HG03064 (cell line): ENCODE results near the gene CCL2.

Source experiments
- ATAC-seq: cut with Tn5 transposase; IDR thresholded peaks from one replicate; pipeline ENCODE4 v1.9.1; 2021; ENCODE audit warnings: low read depth; ENCODE audit not compliant: unreplicated experiment

The CCL2 gene

DNA sequence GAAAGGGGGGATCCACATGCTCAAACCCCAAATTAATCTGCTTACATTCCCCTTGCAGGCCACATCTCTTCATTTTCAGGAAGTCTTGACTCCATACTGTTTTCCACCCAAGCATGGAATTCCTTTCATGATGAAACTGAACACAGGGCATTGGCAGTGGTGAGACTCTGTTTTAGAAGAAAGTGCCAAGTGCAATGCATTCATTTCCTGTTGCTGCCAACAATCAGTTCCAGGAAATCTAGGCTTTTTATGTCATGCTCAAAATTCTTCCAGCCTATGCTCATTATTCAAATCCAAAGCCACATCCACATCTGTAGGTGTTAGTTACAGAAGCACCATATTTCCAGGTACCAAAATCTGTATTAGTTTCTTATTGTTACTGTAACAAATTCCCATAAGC is 4.1 kb downstream of the CCL2 start:
- ATAC-seq: no peak

DNA sequence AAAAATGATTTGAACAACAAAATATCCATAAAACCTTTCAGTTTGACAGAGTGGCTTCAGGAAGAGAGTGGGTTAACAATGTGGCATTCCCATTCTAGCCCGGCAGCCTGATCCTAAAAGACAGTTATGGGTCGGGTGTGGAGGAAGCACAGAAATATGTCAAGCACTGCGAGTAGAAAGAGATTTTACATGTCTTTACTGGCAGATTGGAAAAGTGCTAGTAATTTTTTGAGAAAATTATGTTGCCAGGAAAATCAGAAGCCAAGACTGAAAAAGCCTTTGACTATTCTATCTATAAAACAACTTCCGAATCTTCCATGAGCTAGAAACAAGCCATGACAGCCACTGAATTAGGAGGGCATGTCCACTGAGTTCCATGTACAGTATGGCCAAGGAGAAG is 5.8 kb downstream of the CCL2 start:
- ATAC-seq: no peak

DNA sequence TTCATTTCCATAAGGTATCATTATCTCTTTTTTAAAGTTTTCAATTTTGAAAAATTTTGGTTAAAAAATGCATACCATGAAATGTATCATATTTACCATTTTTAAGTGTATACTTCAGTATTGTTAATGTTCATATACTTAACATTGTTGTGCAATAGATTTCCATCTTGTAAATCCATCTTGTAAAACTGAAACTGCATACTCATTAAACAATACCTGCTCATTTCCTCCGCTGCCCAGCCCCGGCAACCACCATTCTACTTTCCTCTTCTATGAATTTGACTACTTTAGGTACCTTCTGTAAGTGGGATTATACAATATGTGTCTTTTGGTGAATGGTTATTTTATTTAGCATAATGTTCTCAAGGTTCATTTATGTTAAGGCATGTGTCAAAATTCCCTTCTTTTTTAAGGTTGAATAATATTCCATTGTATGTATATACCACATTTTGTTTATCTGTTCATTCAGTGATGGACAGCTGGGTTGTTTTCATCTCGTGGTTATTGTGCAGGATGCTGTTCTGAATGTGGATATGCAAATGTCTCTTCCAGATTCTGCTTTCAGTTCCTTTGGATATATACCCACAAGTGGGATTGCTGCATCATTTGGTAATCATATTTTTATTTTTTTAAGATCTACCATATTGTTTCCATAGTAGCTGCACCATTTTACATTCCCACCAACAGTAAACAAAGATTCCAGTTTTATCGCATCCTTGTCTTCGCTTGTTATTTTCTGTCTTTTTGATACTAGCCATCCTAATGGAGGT is 6.7 kb downstream of the CCL2 start:
- no peak for ATAC-seq

DNA sequence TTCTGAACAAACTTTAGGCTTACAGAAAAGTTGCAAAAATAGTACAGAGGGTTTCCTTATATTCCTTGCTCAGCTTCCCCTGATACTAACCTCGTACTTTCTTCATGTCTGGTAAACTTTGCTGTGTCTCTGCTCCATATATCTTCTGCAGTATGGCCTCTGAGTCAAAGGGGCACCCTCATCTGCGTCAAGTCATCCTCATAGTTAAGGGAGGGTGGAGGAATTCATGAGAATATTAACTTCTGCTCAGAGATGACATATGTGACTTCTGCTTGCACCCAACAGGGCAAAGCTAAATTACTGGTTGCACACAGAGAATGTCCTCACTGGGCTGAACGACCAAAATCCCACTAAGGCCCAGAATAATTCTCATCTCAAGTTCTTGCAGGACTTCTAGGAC is 10.6 kb downstream of the CCL2 start:
- ATAC-seq: no peak

DNA sequence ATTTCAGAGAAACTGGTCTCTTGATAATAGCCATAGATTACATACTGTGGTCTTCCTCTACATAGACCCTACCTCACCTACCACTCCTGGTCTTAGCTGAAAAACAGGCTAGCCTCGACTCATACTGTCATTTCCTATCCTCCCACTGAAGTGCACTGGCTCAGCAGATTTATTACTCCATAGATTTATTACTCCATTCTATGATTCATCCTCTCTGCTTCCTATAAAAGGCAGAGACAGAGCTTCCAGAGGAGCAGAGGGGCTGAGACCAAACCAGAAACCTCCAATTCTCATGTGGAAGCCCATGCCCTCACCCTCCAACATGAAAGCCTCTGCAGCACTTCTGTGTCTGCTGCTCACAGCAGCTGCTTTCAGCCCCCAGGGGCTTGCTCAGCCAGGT is 14.9 kb downstream of the CCL2 start, which contains the start of gene CCL7:
Gene CCL7 (plus strand): TSS at position 253 of the 400 bp plus-strand sequence. CDS start 70 bp downstream, at position 323.
- no peak for ATAC-seq

DNA sequence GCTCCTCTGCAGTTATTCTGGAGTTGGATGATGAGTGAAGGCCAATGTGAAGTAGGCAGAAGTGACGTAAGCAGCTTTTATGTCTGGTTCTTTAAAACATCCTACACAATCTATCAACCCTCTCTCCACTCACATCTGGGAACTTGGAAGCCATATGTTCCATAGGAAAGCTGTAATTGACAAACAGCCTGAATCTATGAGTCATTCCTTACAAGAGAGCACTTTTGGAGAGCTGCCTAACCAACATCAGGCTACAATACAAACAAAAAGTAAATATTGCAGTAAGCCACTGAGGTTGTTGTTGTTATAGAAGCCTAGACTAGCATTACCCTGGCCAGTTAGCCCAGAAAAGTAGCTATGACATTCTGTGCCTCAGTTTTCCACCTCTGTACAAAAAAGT is 20.8 kb downstream of the CCL2 start:
- no peak for ATAC-seq

DNA sequence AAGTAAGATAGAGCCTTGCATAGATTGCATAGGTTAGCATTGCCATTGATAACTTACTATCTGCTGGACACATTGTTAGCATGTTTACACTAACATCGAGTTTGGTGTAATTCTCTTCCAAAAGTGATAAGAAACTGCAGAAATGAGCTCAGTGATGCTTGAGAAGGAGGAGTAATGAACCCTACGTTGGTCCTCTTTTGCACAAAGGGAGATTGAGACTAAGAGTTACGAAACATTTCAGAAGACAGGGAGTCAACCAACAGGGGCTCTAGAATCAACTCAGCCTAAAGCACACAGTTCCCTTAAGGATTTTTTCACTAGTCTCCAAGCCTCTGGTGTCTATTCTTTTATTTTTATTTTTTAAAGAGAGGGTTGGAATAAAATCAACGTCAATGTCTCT is 21.7 kb downstream of the CCL2 start:
- no peak for ATAC-seq

DNA sequence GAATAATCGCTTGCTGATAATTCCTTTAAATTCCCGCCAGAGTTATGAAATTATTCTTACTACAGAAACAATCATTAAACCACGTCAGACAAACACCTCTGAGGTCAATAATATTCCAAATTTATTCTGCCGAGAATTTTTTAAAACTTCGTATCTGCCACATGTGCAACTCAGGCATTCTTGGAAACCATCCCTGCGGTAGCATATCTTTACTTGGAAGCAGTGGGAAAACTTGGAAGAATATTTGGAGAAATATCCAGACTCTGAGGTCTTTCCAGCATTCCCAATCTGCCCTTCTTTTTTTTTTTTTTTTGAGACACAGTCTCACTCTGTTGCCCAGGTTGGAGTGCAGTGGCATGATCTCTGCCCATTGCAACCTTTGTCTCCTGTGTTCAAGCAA is 28.5 kb downstream of the CCL2 start:
- ATAC-seq: no peak

DNA sequence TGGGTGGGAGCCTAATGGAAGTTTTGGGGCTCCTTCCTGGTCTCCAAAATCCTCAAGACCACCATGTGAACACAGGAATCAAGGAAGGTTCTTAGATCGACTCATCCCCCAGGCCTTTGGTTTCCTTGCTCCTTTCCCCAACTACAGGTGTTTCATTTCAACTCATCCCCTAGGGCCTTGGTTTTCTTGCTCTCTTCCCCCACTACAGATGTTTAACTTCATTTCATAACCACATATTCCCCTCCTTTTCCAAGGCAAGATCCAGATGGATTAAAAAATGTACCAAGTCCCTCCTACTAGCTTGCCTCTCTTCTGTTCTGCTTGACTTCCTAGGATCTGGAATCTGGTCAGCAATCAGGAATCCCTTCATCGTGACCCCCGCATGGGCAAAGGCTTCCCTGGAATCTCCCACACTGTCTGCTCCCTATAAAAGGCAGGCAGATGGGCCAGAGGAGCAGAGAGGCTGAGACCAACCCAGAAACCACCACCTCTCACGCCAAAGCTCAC is 30.3 kb downstream of the CCL2 start, which contains the start of gene CCL11:
Gene CCL11 (plus strand): TSS at position 457 of the 507 bp plus-strand sequence. CDS start 67 bp downstream, outside the sequence.
- no peak for ATAC-seq

DNA sequence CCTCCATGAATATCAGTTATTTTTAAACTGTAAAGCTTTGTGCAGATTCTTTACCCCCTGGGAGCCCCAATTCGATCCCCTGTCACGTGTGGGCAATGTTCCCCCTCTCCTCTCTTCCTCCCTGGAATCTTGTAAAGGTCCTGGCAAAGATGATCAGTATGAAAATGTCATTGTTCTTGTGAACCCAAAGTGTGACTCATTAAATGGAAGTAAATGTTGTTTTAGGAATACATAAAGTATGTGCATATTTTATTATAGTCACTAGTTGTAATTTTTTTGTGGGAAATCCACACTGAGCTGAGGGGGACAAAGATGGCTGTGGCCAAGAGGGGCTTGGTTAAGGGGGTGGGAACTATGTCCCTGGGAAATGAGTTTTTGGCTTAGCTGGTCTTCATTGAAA is 32.8 kb downstream of the CCL2 start:
- no peak for ATAC-seq

DNA sequence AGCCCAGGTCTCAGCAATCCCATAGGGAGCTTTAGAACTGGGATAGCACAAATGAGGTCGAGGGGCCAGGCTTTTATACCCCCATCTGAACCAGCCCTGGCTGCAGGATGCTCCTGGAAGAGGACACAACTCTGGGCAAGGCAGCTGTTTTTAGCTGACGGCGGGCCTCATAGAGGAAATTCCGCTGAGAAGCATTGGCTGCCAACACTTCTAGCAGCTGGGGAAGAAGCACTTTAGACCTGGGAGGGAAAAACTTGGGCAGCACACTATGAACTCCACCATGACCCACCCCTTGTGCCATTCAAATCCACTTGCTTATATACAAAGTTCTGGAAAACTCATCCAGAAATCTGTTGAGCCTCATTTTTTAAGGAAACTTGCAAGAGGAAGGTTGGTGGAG is 35.5 kb downstream of the CCL2 start:
- no peak for ATAC-seq

DNA sequence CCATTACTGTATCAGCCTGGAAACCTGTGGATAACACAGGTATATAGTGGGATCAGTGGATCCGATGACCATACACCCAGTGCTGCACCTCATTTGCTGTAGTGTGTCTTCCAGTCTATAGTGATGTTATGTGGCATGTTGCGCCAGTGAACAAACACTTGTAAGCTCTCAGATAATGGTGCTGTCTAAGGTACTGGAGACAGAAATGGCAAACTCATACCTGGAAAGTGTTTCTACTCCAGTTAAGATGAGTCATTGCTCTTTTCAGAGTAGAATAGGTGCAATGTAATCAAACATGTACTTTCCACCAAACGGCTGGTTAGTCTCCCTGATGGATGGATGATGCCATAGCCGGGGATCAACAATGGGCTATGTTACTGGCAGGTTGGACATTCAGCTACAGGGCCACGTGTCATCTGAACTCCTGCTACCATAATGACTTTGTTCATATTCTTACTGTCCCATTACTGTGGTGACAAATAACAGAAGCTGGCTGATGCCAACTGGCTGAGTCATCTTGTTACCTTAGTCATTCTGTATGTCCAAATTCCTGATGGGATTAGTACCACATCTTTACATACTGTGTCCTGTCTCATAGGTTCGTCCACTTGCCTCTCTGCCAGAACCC is 36.8 kb downstream of the CCL2 start:
- ATAC-seq: no peak

DNA sequence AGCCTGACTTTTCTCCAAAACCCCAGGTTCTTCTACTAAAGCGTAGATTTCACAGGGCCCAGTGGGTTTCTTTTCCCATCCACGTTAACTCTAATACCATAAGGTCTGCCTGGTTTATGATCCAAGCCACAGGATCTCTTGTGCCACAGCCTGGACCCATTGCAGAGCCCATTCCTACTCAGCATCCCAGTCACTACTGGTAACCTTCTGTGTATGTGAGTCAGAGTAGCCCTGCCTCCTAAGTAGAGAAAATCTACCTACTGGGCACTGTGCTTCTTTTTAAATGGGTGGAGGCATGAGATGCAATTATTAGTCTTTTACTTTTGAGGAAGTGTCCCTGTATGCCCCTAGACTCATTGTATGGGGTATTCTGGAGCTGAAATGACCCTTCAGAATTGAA is 43.9 kb downstream of the CCL2 start:
- no peak for ATAC-seq

DNA sequence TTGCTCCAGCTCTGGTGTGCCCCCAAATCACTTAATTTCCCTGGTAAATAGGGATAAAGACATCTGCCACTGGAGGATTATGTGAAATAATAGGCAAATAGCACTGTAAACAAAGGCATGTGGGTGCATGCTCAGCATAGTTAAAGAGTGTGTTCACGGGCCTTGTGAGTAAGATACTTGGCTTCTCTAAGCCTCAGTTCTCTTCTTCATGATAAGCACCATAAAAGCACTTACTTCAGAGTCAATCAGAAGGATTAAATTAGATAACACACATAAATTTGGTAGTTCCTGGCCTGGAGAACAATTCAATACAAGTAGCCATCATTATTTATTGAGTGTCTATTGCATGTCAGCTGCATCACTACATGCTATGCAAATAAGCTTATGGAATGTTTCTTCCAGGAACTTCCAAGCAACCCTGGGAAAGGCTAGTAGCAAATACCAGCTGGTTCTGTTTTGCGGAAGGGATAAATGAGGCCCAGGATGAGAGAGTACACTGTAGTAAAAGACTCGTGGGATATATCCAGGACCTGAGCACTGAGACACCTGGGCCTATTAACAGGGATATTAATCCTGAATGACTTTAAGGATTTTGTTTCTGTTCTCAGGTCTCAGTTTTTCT is 45.0 kb downstream of the CCL2 start:
- ATAC-seq: no peak

DNA sequence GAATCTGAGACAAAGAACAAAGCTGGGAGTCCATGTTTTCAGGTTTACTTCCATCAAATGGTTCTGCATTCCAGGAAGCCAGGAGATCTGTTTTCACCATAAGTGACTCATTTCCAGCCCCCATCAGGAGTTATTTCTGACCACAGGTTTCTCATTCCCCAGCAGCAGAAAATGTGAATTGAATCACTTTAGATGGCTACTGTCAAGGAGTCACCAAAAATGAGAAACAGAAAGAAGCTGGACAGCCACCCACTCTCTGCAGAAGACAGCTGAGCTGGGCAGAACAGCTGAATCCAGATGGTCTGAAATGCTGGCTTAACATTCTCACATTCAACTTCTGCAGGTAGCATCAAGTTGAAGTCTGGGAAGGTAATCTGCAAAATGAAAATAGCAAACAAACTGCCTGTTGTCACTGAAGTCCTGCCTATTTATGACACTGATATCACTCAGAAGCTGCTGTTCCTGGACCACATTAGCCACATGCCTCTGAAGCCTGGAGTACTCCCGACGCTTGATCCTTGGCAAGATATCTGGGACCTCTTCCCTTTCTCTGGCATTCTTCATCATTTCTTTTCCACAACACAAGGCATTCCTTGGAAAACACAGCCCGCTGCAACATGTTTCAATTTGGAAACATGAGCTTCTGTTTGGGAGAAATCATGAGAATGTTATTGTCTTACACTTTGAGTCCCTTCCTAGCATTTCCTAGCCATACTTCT is 45.7 kb downstream of the CCL2 start:
- no peak for ATAC-seq

DNA sequence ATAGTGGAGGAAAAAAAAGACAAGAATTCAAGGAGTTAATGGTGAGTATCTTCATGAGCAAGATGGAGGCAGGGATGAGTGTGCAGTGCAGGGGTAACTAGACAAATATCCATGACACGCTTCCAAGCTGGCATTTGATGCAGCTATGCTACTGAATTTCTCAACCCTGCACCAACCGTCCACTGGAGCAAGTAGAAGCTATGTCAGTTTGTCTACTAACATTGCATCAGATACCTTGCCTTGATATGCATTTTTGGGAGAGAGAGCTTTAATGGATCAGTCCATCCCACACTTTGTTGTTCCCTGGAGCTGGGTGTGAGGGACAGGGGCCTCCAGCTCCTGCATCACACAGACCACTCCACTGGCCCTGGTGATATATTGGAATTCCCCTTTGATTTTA is 46.9 kb downstream of the CCL2 start:
- ATAC-seq: no peak

DNA sequence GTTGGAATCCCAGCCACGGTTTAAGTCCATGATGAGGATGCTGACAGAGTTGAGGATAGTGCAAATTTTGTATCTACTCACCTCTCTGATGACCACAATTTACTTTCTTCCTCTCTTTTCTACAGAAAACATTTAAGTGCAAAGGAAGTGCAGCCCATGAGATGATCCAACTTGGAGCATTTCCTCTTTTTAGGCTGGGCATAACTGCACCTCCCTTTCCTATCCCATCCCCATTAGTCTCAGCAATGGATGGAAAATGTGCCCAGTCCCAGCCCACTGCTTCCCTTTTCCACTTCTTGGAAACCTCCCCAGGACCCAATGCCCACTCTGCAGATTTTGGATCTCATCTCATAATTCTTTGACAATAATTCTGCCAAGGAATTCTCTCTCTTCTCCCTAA is 47.6 kb downstream of the CCL2 start:
- no peak for ATAC-seq

DNA sequence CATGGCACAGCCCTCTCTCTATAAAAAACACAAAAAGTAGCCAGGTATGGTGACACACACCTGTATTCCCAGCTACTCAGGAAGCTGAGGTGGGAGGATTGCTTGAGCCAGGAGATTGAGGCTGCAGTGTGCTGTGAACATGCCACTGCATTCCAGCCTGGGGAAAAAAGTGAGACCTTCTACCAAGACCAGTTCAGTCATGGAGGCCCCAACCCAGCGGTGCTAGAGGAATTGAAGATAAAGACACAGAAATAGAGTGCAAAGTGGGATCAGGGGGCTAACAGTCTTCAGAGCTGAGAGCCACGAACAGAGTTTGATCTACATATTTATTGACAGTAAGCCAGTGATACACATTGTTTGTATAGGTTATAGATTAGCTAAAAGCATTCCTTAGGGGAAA is 48.5 kb downstream of the CCL2 start:
- no peak for ATAC-seq

DNA sequence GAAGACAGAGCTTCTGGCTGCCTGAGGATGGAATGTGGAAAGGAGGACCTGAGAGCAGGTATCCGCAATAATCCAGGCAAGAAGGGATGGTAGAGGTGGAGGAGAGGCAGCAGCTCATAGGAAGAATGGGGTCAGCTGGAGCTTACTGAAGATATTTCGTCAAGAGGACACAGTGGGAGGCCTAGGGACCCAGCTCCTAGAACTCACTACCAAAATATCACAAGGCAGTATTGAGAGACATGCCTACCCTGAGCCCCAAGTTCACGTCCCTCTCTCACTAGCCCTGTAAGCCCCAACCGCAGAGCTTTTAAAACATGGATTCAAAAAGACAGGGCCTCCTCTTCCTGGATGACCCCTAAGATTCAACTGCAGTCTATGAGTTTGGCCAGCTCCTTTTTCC is 50.0 kb downstream of the CCL2 start:
- ATAC-seq: no peak

DNA sequence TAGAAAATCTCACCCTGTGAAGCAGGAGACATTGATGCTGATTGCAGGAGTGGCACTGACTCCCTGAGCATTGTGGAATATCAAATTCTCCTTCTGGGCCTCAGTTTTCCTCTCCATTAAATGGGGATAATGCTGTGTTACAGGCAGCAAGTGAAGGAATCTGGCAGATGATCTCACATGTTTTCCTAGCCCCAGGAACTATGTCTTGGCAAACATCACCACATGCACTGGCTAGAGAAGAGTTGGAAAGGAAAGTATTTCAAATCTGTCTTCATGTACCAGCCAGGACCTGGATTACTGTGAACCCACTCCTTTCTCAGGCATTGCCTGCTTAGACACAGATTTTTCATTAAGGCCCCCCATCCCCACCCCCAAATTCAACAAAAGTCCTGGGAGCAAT is 50.5 kb downstream of the CCL2 start:
- ATAC-seq: no peak

DNA sequence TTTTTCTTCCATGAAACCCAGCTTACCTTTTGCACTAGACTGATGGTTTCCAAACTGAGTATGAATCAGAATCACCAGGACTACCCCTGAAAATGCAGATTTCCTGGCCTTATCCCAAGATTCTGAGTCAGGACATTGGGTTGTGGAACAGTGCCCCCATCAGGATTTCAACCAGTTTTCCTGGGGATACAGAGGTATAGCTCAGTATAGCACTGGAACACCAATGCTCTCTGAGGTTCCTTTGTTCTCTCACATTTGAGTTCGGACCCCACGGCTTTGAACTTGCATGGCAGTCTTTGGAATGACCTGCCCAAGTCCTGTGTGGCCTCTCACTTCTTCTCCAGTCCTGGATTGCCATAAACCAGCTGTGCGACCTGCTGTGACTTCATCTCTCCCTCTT is 51.4 kb downstream of the CCL2 start:
- ATAC-seq: no peak
